ENCODE measurements around the gene C2orf72. TPM values are rescaled to one million over a fixed set of nuclear protein-coding genes. Genes with fewer than 3 reads are reported as not detected.
"Not testable (repeated sequence)": the region's sequence is repeated elsewhere in the genome, so short reads cannot be mapped to it uniquely, and the experiment has no call there.

C2orf72 gene
- polyA plus RNA-seq, 4 donors = 6.5 to 69.4 (median 12.5) TPM

DNA sequence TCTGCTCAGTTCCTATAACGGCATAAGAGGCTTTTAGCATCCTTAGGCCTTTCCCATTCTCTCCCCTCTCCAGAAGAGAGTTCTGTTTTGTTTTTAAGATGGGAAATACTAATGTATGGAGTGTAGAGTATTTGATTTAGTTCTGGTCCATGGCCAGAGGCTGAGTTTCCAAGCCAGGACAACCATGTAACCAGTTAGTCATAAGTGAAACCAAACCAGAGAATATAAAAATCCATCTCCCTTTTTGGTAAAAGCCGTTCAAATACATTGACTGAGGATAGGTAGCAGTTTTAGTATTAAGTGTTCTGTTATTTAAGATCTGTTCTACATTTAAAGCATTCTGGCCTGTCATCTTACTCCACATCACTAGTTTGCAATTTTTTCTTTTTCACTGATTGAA is 22.4 kb downstream of the C2orf72 start:
- no peak overlapping the region for H3K4me3 ChIP-seq (ENCODE audit: low read depth in 1 of 3, low read length in 3 of 3)
- no peak overlapping the region for H3K27ac ChIP-seq (ENCODE audit: low read depth in 1 of 3, low read length in 2 of 3)
- WGBS, 3 donors = 79 to 94% (median 91%) methylated on average over 2 of the region's 2 CpGs
- H3K27me3 ChIP-seq (ENCODE audit: control insufficient read depth in 3 of 3, insufficient read depth in 3 of 3, low read length in 3 of 3) = no peaks in the 10 kb centered on the region
- FAIRE-seq (no peak), DNase-seq (no peak)
- H3K9me3 ChIP-seq (ENCODE audit: control insufficient read depth in 2 of 2, insufficient read depth in 1 of 2, low read depth in 1 of 2, low read length in 1 of 2) = no peaks in the 10 kb centered on the region
- H3K36me3 ChIP-seq (ENCODE audit: control insufficient read depth in 3 of 3, insufficient read depth in 2 of 3, low read depth in 1 of 3, low read length in 3 of 3) = peaks cover 5 to 10% (median 7%) of the 10 kb centered on the region in 3 donors
- H3K4me1 ChIP-seq (ENCODE audit: control insufficient read depth in 3 of 3, insufficient read depth in 2 of 3, low read depth in 1 of 3, low read length in 2 of 3) = peaks cover 6 to 15% (median 10%) of the 10 kb centered on the region in 3 donors

- Histone ChIP-seq H3K27me3 (ENCODE audit: control insufficient read depth in 3 of 3, insufficient read depth in 3 of 3, low read length in 3 of 3) (no peaks in the 10 kb centered on the region), H3K4me1 (ENCODE audit: control insufficient read depth in 3 of 3, insufficient read depth in 2 of 3, low read depth in 1 of 3, low read length in 2 of 3) (peaks cover 6 to 15% (median 10%) of the 10 kb centered on the region in 3 donors), H3K4me3 (ENCODE audit: low read depth in 1 of 3, low read length in 3 of 3) (no peak overlapping the region), H3K9me3 (ENCODE audit: control insufficient read depth in 2 of 2, insufficient read depth in 1 of 2, low read depth in 1 of 2, low read length in 1 of 2) (no peaks in the 10 kb centered on the region), H3K36me3 (ENCODE audit: control insufficient read depth in 3 of 3, insufficient read depth in 2 of 3, low read depth in 1 of 3, low read length in 3 of 3) (peaks cover 5 to 19% (median 10%) of the 10 kb centered on the region in 3 donors), H3K27ac (ENCODE audit: low read depth in 1 of 3, low read length in 2 of 3) (no peak overlapping the region)
- DNase-seq = no peak
- FAIRE-seq = no peak
- WGBS, 3 donors = 77 to 88% (median 87%) methylated on average over 3 of the region's 3 CpGs
Observed at GRCh38 chr2:231062776-231063175, 25.5 kb downstream of the C2orf72 start.

GRCh38 chr2:231063347-231063746 is 26.0 kb downstream of the C2orf72 start:
- Histone ChIP-seq H3K36me3 (ENCODE audit: control insufficient read depth in 3 of 3, insufficient read depth in 2 of 3, low read depth in 1 of 3, low read length in 3 of 3) (peaks cover 5 to 20% (median 13%) of the 10 kb centered on the region in 3 donors), H3K27ac (ENCODE audit: low read depth in 1 of 3, low read length in 2 of 3) (no peak overlapping the region), H3K27me3 (ENCODE audit: control insufficient read depth in 3 of 3, insufficient read depth in 3 of 3, low read length in 3 of 3) (no peaks in the 10 kb centered on the region), H3K4me3 (ENCODE audit: low read depth in 1 of 3, low read length in 3 of 3) (no peak overlapping the region), H3K4me1 (ENCODE audit: control insufficient read depth in 3 of 3, insufficient read depth in 2 of 3, low read depth in 1 of 3, low read length in 2 of 3) (peaks cover 4 to 10% (median 9%) of the 10 kb centered on the region in 3 donors), H3K9me3 (ENCODE audit: control insufficient read depth in 2 of 2, insufficient read depth in 1 of 2, low read depth in 1 of 2, low read length in 1 of 2) (no peaks in the 10 kb centered on the region)
- DNase-seq (no peak), FAIRE-seq (no peak)
- 96 to 98% (median 98%) methylated on average over 1 of the region's 1 CpG for whole genome bisulfite sequencing, 3 donors

DNA sequence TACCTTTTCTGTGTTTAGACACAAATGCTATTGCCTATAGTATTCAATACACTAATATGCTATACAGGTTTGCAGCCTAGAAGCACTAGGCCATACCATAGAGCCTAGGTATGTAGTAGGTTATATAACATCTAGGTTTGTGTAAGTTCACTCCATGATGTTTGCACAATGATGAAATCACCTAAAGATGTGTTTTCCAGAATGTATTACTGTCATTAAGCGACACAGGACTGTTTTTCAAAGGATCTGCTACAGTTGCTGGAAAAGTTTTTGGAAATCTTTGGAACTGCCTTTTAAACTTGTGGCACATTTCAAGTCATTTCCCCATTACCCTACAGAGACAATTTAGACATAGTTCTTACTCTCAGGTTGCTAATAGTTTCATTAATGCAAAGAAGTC is 28.6 kb downstream of the C2orf72 start:
- no peak overlapping the region for H3K27ac ChIP-seq (ENCODE audit: low read depth in 1 of 3, low read length in 2 of 3)

DNA sequence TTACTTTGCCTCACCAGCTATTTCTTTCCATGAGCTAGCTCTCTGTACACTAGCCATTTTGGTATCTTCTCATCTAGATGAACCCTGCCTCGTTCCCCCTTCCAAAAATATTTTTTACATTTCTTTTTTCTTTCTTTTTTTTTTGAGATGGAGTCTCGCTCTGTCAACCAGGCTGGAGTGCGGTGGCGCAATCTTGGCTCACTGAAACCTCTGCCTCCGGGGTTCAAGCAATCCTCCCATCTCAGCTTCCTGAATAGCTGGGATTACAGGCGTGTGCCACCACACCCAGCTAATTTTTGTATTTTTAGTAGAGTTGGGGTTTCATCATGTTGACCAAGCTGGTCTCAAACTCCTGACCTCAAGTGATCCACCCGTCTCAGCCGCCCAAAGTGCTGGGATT is 30.2 kb downstream of the C2orf72 start:
- WGBS, 3 donors = 90 to 96% (median 93%) methylated on average over 8 of the region's 8 CpGs
- H3K9me3 ChIP-seq (ENCODE audit: control insufficient read depth in 2 of 2, insufficient read depth in 1 of 2, low read depth in 1 of 2, low read length in 1 of 2); H3K27me3 ChIP-seq (ENCODE audit: control insufficient read depth in 3 of 3, insufficient read depth in 3 of 3, low read length in 3 of 3); DNase-seq; FAIRE-seq; H3K4me3 ChIP-seq (ENCODE audit: low read depth in 1 of 3, low read length in 3 of 3); H3K4me1 ChIP-seq (ENCODE audit: control insufficient read depth in 3 of 3, insufficient read depth in 2 of 3, low read depth in 1 of 3, low read length in 2 of 3): not testable (repeated sequence)
- Histone ChIP-seq H3K27ac (ENCODE audit: low read depth in 1 of 3, low read length in 2 of 3) (peak overlapping the region in 1 of 3 donors; percentile 24), H3K36me3 (ENCODE audit: control insufficient read depth in 3 of 3, insufficient read depth in 2 of 3, low read depth in 1 of 3, low read length in 3 of 3) (peaks cover 7 to 16% (median 12%) of the 10 kb centered on the region in 3 donors)

More for the DNA sequence above, 28.6 kb downstream of the C2orf72 start:
- Histone ChIP-seq H3K9me3 (ENCODE audit: control insufficient read depth in 2 of 2, insufficient read depth in 1 of 2, low read depth in 1 of 2, low read length in 1 of 2) (no peaks in the 10 kb centered on the region), H3K4me3 (ENCODE audit: low read depth in 1 of 3, low read length in 3 of 3) (no peak overlapping the region), H3K36me3 (ENCODE audit: control insufficient read depth in 3 of 3, insufficient read depth in 2 of 3, low read depth in 1 of 3, low read length in 3 of 3) (peaks cover 7 to 20% (median 16%) of the 10 kb centered on the region in 3 donors), H3K4me1 (ENCODE audit: control insufficient read depth in 3 of 3, insufficient read depth in 2 of 3, low read depth in 1 of 3, low read length in 2 of 3) (peaks cover 0 to 7% (median 0%) of the 10 kb centered on the region in 3 donors), H3K27me3 (ENCODE audit: control insufficient read depth in 3 of 3, insufficient read depth in 3 of 3, low read length in 3 of 3) (no peaks in the 10 kb centered on the region)
- WGBS, 3 donors = 94 to 100% (median 95%) methylated on average over 1 of the region's 1 CpG
- no peak for FAIRE-seq
- no peak for DNase-seq

GRCh38 chr2:231068525-231069222 is 31.4 kb downstream of the C2orf72 start:
- Histone ChIP-seq H3K36me3 (ENCODE audit: control insufficient read depth in 3 of 3, insufficient read depth in 2 of 3, low read depth in 1 of 3, low read length in 3 of 3) (peaks cover 9 to 17% (median 11%) of the 10 kb centered on the region in 3 donors), H3K4me3 (ENCODE audit: low read depth in 1 of 3, low read length in 3 of 3) (no peak overlapping the region), H3K27me3 (ENCODE audit: control insufficient read depth in 3 of 3, insufficient read depth in 3 of 3, low read length in 3 of 3) (no peaks in the 10 kb centered on the region), H3K9me3 (ENCODE audit: control insufficient read depth in 2 of 2, insufficient read depth in 1 of 2, low read depth in 1 of 2, low read length in 1 of 2) (no peaks in the 10 kb centered on the region), H3K4me1 (ENCODE audit: control insufficient read depth in 3 of 3, insufficient read depth in 2 of 3, low read depth in 1 of 3, low read length in 2 of 3) (peaks cover 0 to 7% (median 0%) of the 10 kb centered on the region in 3 donors), H3K27ac (ENCODE audit: low read depth in 1 of 3, low read length in 2 of 3) (peak overlapping the region in 2 of 3 donors; percentile 2 to 20)
- DNase-seq = peak; percentile 63 to 87
- WGBS, 3 donors = 50 to 75% (median 67%) methylated on average over 5 of the region's 5 CpGs
- FAIRE-seq = peak; percentile 91

- peak; percentile 5 for FAIRE-seq
- DNase-seq = peak in 1 of 2 donors; percentile 64
- no peaks in the 10 kb centered on the region for H3K27me3 ChIP-seq (ENCODE audit: control insufficient read depth in 3 of 3, insufficient read depth in 3 of 3, low read length in 3 of 3)
- H3K27ac ChIP-seq (ENCODE audit: low read depth in 1 of 3, low read length in 2 of 3) = peak overlapping the region in 1 of 3 donors; percentile 15
- WGBS, 3 donors = 81 to 93% (median 91%) methylated on average over 1 of the region's 1 CpG
- peaks cover 0 to 7% (median 0%) of the 10 kb centered on the region in 3 donors for H3K4me1 ChIP-seq (ENCODE audit: control insufficient read depth in 3 of 3, insufficient read depth in 2 of 3, low read depth in 1 of 3, low read length in 2 of 3)
- H3K4me3 ChIP-seq (ENCODE audit: low read depth in 1 of 3, low read length in 3 of 3) = no peak overlapping the region
- peaks cover 5 to 18% (median 11%) of the 10 kb centered on the region in 3 donors for H3K36me3 ChIP-seq (ENCODE audit: control insufficient read depth in 3 of 3, insufficient read depth in 2 of 3, low read depth in 1 of 3, low read length in 3 of 3)
- no peaks in the 10 kb centered on the region for H3K9me3 ChIP-seq (ENCODE audit: control insufficient read depth in 2 of 2, insufficient read depth in 1 of 2, low read depth in 1 of 2, low read length in 1 of 2)
Observed at GRCh38 chr2:231069379-231070054, 32.2 kb downstream of the C2orf72 start.

GRCh38 chr2:231084565-231084964 is 47.2 kb downstream of the C2orf72 start:
- DNase-seq (no peak), FAIRE-seq (no peak)
- Histone ChIP-seq H3K9me3 (ENCODE audit: control insufficient read depth in 2 of 2, insufficient read depth in 1 of 2, low read depth in 1 of 2, low read length in 1 of 2) (no peaks in the 10 kb centered on the region), H3K4me3 (ENCODE audit: low read depth in 1 of 3, low read length in 3 of 3) (no peak overlapping the region), H3K4me1 (ENCODE audit: control insufficient read depth in 3 of 3, insufficient read depth in 2 of 3, low read depth in 1 of 3, low read length in 2 of 3) (peaks cover 0 to 16% (median 0%) of the 10 kb centered on the region in 3 donors), H3K27ac (ENCODE audit: low read depth in 1 of 3, low read length in 2 of 3) (no peak overlapping the region), H3K36me3 (ENCODE audit: control insufficient read depth in 3 of 3, insufficient read depth in 2 of 3, low read depth in 1 of 3, low read length in 3 of 3) (peaks cover 18 to 42% (median 37%) of the 10 kb centered on the region in 3 donors), H3K27me3 (ENCODE audit: control insufficient read depth in 3 of 3, insufficient read depth in 3 of 3, low read length in 3 of 3) (no peaks in the 10 kb centered on the region)
- 92 to 97% (median 95%) methylated on average over 1 of the region's 1 CpG for WGBS, 3 donors

All from small intestine (tissue), 7 donors.